Measurements from ENCODE around the gene TSPO. TPM values are rescaled to one million over a fixed set of nuclear protein-coding genes. Genes with fewer than 3 reads are reported as not detected.

The TSPO gene
- total and polyA plus RNA-seq, 9 of the 15 experiments (the other 6 are each of a cell fraction or from before 2014, with no cell fraction given) = 4.9 to 126 (median 25.3) TPM

DNA sequence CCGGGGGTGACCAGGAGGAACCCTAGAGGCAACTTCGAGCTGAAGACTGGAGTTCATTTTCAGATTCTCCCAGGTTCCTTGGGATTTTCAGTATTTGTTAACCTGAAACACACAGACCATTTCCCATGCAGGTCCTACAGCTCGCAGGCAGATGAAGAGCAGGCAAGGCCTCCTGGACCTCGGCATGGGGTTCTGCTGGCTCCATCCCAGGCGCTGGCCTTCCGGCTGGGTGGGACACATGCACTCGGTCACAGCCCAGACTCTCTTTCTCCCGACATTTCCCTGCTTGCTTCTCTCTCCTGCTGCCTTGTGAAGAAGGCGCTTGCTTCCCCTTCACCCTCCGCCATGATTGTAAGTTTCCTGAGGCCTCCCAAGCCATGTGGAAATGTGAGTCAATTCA lies 51.0 kb downstream of the TSPO start (continued):
- TF ChIP-seq ATF6 (CRISPR knock-in tag; IDR thresholded peaks at IDR 0.05) (no peak), KLF6 (CRISPR knock-in tag; IDR thresholded peaks at IDR 0.05; ENCODE audit: borderline replicate concordance) (no peak), NBN (IDR thresholded peaks at IDR 0.05; ENCODE audit: low read depth) (no peak), NCOR1 (IDR thresholded peaks at IDR 0.05) (no peak), ZNF57 (CRISPR knock-in tag; IDR thresholded peaks at IDR 0.05) (no peak), ZNF444 (CRISPR knock-in tag; IDR thresholded peaks at IDR 0.05) (no peak), MEIS2 (IDR thresholded peaks at IDR 0.05; ENCODE audit: partially characterized antibody) (no peak), RCOR1 (IDR thresholded peaks at IDR 0.05; ENCODE audit: borderline replicate concordance in 1 of 2, low read depth in 2 of 2, low read length in 2 of 2) (no peak), MED1 (CRISPR knock-in tag; IDR thresholded peaks at IDR 0.05; ENCODE audit: borderline replicate concordance) (no peak), PTTG1 (tag; IDR thresholded peaks at IDR 0.05; ENCODE audit: low read depth) (no peak), MCM2 (IDR thresholded peaks at IDR 0.05; ENCODE audit: low read depth) (no peak), CBFA2T2 (conservative IDR thresholded peaks at IDR 0.05) (no peak), HOXB6 (CRISPR knock-in tag; IDR thresholded peaks at IDR 0.05; ENCODE audit: borderline replicate concordance) (no peak)
